Measurements from ENCODE around the gene RGCC.
"Not testable (repeated sequence)": the region's sequence is repeated elsewhere in the genome, so short reads cannot be mapped to it uniquely, and the experiment has no call there.

RGCC gene

GRCh38 chr13:41490371-41491015 lies 33.1 kb downstream of the RGCC start:
- FAIRE-seq (no peak), DNase-seq (ENCODE audit: low spot score) (no peak)

GRCh38 chr13:41491436-41491835 lies 34.1 kb downstream of the RGCC start:
- no peak for FAIRE-seq
- no peak for DNase-seq (ENCODE audit: low spot score)

GRCh38 chr13:41492432-41493260 lies 35.3 kb downstream of the RGCC start:
- FAIRE-seq (no peak), DNase-seq (ENCODE audit: low spot score) (no peak)

- no peak for DNase-seq (ENCODE audit: low spot score)
- FAIRE-seq = no peak
Observed at GRCh38 chr13:41494202-41494601, 36.9 kb downstream of the RGCC start.

GRCh38 chr13:41495044-41495443 lies 37.7 kb downstream of the RGCC start:
- FAIRE-seq (no peak), DNase-seq (ENCODE audit: low spot score) (no peak)

GRCh38 chr13:41496420-41497234 lies 39.3 kb downstream of the RGCC start:
- FAIRE-seq (no peak), DNase-seq (ENCODE audit: low spot score) (peak; percentile 9)

GRCh38 chr13:41497436-41497835 lies 40.1 kb downstream of the RGCC start:
- no peak for FAIRE-seq
- no peak for DNase-seq (ENCODE audit: low spot score)

GRCh38 chr13:41499452-41499851 lies 42.1 kb downstream of the RGCC start:
- FAIRE-seq = no peak
- no peak for DNase-seq (ENCODE audit: low spot score)

- FAIRE-seq = no peak
- DNase-seq (ENCODE audit: low spot score) = peak; percentile 24
Observed at GRCh38 chr13:41500511-41500910, 43.2 kb downstream of the RGCC start.

- FAIRE-seq (no peak), DNase-seq (ENCODE audit: low spot score) (no peak)
Observed at GRCh38 chr13:41501281-41501680, 43.9 kb downstream of the RGCC start.

GRCh38 chr13:41502031-41502430 lies 44.7 kb downstream of the RGCC start:
- FAIRE-seq = no peak
- no peak for DNase-seq (ENCODE audit: low spot score)

- no peak for FAIRE-seq
Observed at GRCh38 chr13:41502673-41503072, 45.3 kb downstream of the RGCC start.

GRCh38 chr13:41503356-41503755 lies 46.0 kb downstream of the RGCC start:
- no peak for FAIRE-seq
- no peak for DNase-seq (ENCODE audit: low spot score)

More at GRCh38 chr13:41502673-41503072, 45.3 kb downstream of the RGCC start:
- DNase-seq (ENCODE audit: low spot score) = no peak

GRCh38 chr13:41504657-41505056 lies 47.3 kb downstream of the RGCC start:
- not testable (repeated sequence) for DNase-seq (ENCODE audit: low spot score); FAIRE-seq

GRCh38 chr13:41505209-41505835 lies 48.0 kb downstream of the RGCC start:
- FAIRE-seq = no peak
- no peak for DNase-seq (ENCODE audit: low spot score)

- DNase-seq (ENCODE audit: low spot score) (no peak), FAIRE-seq (no peak)
Observed at GRCh38 chr13:41506312-41506711, 49.0 kb downstream of the RGCC start.

- DNase-seq (ENCODE audit: low spot score) = no peak
- no peak for FAIRE-seq
Observed at GRCh38 chr13:41509971-41510370, 52.6 kb downstream of the RGCC start.

GRCh38 chr13:41511827-41512226 lies 54.5 kb downstream of the RGCC start:
- no peak for FAIRE-seq
- no peak for DNase-seq (ENCODE audit: low spot score)

GRCh38 chr13:41512441-41512840 lies 55.1 kb downstream of the RGCC start:
- FAIRE-seq (no peak), DNase-seq (ENCODE audit: low spot score) (no peak)

- no peak for FAIRE-seq
Observed at GRCh38 chr13:41513600-41513999, 56.2 kb downstream of the RGCC start.

GRCh38 chr13:41514853-41515395 lies 57.6 kb downstream of the RGCC start:
- FAIRE-seq (no peak), DNase-seq (ENCODE audit: low spot score) (no peak)

More at GRCh38 chr13:41513600-41513999, 56.2 kb downstream of the RGCC start:
- no peak for DNase-seq (ENCODE audit: low spot score)

All from urothelium cell line (cell line).